ENCODE measurements around the gene RGP1. TPM values are rescaled to one million over a fixed set of nuclear protein-coding genes. Genes with fewer than 3 reads are reported as not detected.
A peak's percentile ranks its signal among the peaks of the same experiment; 100 is the strongest.

The RGP1 gene
- total RNA-seq, 2 experiments from 2014 or later: 13.5 to 27.1 TPM

GRCh38 chr9:35706951-35707350 is 42.1 kb upstream of the RGP1 start:
- Histone ChIP-seq H4K20me1 (ENCODE audit: insufficient read depth, low read length) (no peaks in the 10 kb centered on the region), H3K27ac (ENCODE audit: low read depth, low read length, poor library complexity, severe bottlenecking) (no peak overlapping the region), H2AFZ (ENCODE audit: low read length) (no peak overlapping the region), H3K4me3 (ENCODE audit: low read depth, low read length, poor library complexity, severe bottlenecking) (no peak overlapping the region), H3K36me3 (ENCODE audit: insufficient read depth, low read length) (peaks cover 96% of the 10 kb centered on the region), H3K9me3 (ENCODE audit: low read length) (no peaks in the 10 kb centered on the region), H3K9me2 (ENCODE audit: insufficient read depth, low read length) (no peaks in the 10 kb centered on the region), H3K79me2 (ENCODE audit: insufficient read depth, low read depth, low read length) (no peaks in the 10 kb centered on the region), H3K4me2 (ENCODE audit: low read length) (no peak overlapping the region), H3K4me1 (ENCODE audit: insufficient read depth, low read length, poor library complexity, severe bottlenecking) (no peaks in the 10 kb centered on the region)
- POLR2A ChIA-PET: no interaction called here
- intact Hi-C loops (cut with micrococcal nuclease; ENCODE audit: unreplicated experiment): no loop called here
- no TSS peak for BruUV-seq (replicated peaks)
- CTCF ChIA-PET (ENCODE audit: unreplicated experiment): no interaction called here
- TF ChIP-seq EZH2phosphoT487 (IDR thresholded peaks at IDR 0.05; ENCODE audit: borderline replicate concordance, low read depth, low read length): no peak
- DNase-seq (ENCODE audit: low spot score): no peak

GRCh38 chr9:35708146-35708545 is 40.9 kb upstream of the RGP1 start:
- no peak for DNase-seq (ENCODE audit: low spot score)
- no TSS peak for BruUV-seq (replicated peaks)
- Histone ChIP-seq H3K4me3 (ENCODE audit: low read depth, low read length, poor library complexity, severe bottlenecking) (no peak overlapping the region), H3K4me2 (ENCODE audit: low read length) (no peak overlapping the region), H3K9me3 (ENCODE audit: low read length) (no peaks in the 10 kb centered on the region), H3K36me3 (ENCODE audit: insufficient read depth, low read length) (peaks cover 96% of the 10 kb centered on the region), H3K9me2 (ENCODE audit: insufficient read depth, low read length) (no peaks in the 10 kb centered on the region), H4K20me1 (ENCODE audit: insufficient read depth, low read length) (no peaks in the 10 kb centered on the region), H3K27ac (ENCODE audit: low read depth, low read length, poor library complexity, severe bottlenecking) (no peak overlapping the region), H3K4me1 (ENCODE audit: insufficient read depth, low read length, poor library complexity, severe bottlenecking) (no peaks in the 10 kb centered on the region), H3K79me2 (ENCODE audit: insufficient read depth, low read depth, low read length) (no peaks in the 10 kb centered on the region), H2AFZ (ENCODE audit: low read length) (no peak overlapping the region)
- TF ChIP-seq CTCF (conservative IDR thresholded peaks at IDR 0.05; ENCODE audit: low read length): no peak
- no peak for TF ChIP-seq EZH2phosphoT487 (IDR thresholded peaks at IDR 0.05; ENCODE audit: borderline replicate concordance, low read depth, low read length)
- intact Hi-C loops (cut with micrococcal nuclease; ENCODE audit: unreplicated experiment): no loop called here
- ChIA-PET CTCF (ENCODE audit: unreplicated experiment) (no interaction called here), POLR2A (interaction anchor here (1.2 kb wide), 1 partner anchor 27 kb away, joined by 3 read pairs; no protein-coding TSS in a partner anchor)

- TSS peak; percentile 48 for BruUV-seq (replicated peaks)
- CTCF ChIA-PET (ENCODE audit: unreplicated experiment): no interaction called here
- H3K36me3 ChIP-seq (ENCODE audit: insufficient read depth, low read length): peaks cover 95% of the 10 kb centered on the region
- intact Hi-C loops (cut with micrococcal nuclease; ENCODE audit: unreplicated experiment): no loop called here
- H3K4me2 ChIP-seq (ENCODE audit: low read length): no peak overlapping the region
- POLR2A ChIA-PET: no interaction called here
- H3K79me2 ChIP-seq (ENCODE audit: insufficient read depth, low read depth, low read length): no peaks in the 10 kb centered on the region
- H2AFZ ChIP-seq (ENCODE audit: low read length): no peak overlapping the region
- H4K20me1 ChIP-seq (ENCODE audit: insufficient read depth, low read length): no peaks in the 10 kb centered on the region
- H3K4me1 ChIP-seq (ENCODE audit: insufficient read depth, low read length, poor library complexity, severe bottlenecking): no peaks in the 10 kb centered on the region
- H3K9me3 ChIP-seq (ENCODE audit: low read length): no peaks in the 10 kb centered on the region
- DNase-seq (ENCODE audit: low spot score): no peak
- H3K9me2 ChIP-seq (ENCODE audit: insufficient read depth, low read length): no peaks in the 10 kb centered on the region
- no peak overlapping the region for H3K27ac ChIP-seq (ENCODE audit: low read depth, low read length, poor library complexity, severe bottlenecking)
- no peak for TF ChIP-seq CTCF (conservative IDR thresholded peaks at IDR 0.05; ENCODE audit: low read length)
- no peak for TF ChIP-seq EZH2phosphoT487 (IDR thresholded peaks at IDR 0.05; ENCODE audit: borderline replicate concordance, low read depth, low read length)
- H3K4me3 ChIP-seq (ENCODE audit: low read depth, low read length, poor library complexity, severe bottlenecking): no peak overlapping the region
These were observed 38.1 kb upstream of the RGP1 start for GRCh38 chr9:35710818-35711500.
